AG10803 (cell line): ENCODE results near the gene ARHGAP26.
A peak's percentile ranks its signal among the peaks of the same experiment; 100 is the strongest.
"Not testable (repeated sequence)": the region's sequence is repeated elsewhere in the genome, so short reads cannot be mapped to it uniquely, and the experiment has no call there.

Source experiments
- DNase-seq: peaks from one replicate; pipeline ENCODE4 v3.0.0; 2010; ENCODE audit warnings: low read depth
- H3K4me3 ChIP-seq: 2 replicates; pipeline ENCODE4 v1.5.1; 2011; ENCODE audit warnings: mild to moderate bottlenecking, low read length, control low read depth
- TF ChIP-seq, protein P1 (sequence below): conservative IDR thresholded peaks from 2 replicates; pipeline ENCODE4 v1.5.1; 2011; ENCODE audit warnings: mild to moderate bottlenecking, low read length, control low read depth, inconsistent platforms

The ARHGAP26 gene

DNA sequence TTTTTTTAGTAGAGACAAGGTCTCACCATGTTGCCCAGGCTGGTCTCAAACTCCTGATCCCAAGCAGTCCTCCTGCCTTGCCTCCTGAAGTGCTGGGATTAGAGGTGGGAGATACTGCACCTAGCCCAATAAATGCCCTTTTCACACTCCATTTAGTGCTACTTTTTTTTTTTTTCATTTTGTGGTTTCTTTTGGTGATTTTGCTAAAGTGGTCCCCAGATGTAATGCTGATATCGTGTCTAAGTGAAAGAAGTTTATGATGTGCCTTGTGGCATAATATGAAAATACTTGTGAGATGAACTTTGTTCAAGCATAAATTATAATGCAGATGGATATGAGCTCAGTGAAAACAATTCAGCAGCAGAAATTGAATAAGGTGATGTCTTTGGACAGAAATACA, 227.4 kb downstream of the ARHGAP26 start:
- no peak overlapping the region for H3K4me3 ChIP-seq
- DNase-seq: no peak
- TF ChIP-seq, protein P1, sequence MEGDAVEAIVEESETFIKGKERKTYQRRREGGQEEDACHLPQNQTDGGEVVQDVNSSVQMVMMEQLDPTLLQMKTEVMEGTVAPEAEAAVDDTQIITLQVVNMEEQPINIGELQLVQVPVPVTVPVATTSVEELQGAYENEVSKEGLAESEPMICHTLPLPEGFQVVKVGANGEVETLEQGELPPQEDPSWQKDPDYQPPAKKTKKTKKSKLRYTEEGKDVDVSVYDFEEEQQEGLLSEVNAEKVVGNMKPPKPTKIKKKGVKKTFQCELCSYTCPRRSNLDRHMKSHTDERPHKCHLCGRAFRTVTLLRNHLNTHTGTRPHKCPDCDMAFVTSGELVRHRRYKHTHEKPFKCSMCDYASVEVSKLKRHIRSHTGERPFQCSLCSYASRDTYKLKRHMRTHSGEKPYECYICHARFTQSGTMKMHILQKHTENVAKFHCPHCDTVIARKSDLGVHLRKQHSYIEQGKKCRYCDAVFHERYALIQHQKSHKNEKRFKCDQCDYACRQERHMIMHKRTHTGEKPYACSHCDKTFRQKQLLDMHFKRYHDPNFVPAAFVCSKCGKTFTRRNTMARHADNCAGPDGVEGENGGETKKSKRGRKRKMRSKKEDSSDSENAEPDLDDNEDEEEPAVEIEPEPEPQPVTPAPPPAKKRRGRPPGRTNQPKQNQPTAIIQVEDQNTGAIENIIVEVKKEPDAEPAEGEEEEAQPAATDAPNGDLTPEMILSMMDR: no peak

DNA sequence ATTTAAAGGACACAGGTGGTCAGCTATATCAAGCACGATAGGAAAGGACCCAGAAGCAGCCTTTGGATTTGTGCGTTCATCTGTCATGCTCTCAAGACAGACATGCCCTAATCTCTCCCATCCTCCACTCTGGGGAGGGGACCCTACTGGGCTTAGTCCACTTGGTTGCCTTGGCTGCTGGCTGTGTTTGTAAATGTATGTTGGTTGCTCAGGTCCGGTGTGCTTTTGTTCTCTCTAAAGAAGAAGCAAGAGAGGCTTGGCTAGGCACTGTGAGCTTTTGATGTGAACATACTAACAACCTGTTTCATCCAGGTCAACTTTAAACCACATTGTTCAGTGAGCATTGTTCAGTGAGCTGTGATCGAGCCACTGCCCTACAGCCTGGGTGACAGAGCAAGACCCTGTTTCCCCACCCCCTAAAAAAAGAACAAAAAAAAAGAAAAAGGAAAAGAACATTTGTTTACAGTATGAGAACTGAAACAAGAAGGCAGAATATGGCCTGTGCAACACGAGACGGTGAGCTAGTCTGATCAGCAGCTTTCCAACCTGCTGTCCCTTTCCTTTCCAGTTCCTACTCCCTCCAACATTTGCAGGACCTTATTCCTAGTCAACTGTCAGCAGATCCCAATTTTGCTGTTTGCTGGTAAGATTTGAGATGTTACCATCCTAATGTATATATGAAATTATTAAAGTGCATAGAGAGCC, 228.3 kb downstream of the ARHGAP26 start:
- TF ChIP-seq, protein P1: no peak
- DNase-seq: no peak
- no peak overlapping the region for H3K4me3 ChIP-seq

DNA sequence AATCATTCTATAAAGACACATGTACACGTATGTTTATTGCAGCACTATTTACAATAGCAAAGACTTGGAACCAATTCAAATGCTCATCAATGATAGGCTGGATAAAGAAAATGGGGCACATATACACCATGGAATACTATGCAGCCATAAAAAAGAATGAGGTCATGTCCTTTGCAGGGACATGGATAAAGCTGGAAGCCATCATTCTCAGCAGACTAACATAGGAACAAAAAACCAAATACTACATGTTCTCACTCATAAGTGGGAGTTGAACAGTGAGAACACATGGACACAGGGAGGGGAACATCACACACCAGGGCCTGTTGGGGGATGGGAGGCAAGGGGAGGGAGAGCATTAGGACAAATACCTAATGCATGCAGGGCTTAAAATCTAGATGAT, 230.4 kb downstream of the ARHGAP26 start:
- DNase-seq, H3K4me3 ChIP-seq: not testable (repeated sequence)

DNA sequence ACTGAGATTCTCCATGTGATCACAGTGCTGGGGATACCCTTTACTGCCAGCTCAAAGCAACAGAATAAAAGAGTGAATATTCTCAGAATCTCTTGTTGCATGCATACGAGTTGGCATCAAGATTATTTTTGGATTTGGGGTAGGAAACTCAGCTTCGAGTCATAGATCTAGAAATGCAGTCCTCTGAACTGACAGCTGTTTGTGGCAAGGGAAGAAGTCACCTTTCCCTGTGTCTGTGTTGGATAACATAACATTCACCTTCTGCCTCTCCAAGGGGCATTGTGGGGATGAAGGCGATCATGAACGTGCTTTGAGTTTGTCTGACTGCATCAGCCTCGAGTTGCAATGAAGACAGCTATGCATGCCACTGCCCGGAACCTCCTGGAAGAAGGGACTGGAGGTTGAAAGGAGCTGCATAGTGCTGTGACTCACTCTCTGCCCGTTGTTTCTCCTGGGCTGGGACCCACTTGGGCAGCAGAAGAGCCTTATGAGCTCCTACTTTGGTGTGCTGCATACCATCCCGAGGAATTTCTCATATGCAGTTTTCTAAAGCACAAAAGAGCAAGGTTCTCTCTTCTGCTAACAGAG, 231.7 kb downstream of the ARHGAP26 start:
- TF ChIP-seq, protein P1: no peak
- DNase-seq: peak; percentile 74
- H3K4me3 ChIP-seq: no peak overlapping the region

DNA sequence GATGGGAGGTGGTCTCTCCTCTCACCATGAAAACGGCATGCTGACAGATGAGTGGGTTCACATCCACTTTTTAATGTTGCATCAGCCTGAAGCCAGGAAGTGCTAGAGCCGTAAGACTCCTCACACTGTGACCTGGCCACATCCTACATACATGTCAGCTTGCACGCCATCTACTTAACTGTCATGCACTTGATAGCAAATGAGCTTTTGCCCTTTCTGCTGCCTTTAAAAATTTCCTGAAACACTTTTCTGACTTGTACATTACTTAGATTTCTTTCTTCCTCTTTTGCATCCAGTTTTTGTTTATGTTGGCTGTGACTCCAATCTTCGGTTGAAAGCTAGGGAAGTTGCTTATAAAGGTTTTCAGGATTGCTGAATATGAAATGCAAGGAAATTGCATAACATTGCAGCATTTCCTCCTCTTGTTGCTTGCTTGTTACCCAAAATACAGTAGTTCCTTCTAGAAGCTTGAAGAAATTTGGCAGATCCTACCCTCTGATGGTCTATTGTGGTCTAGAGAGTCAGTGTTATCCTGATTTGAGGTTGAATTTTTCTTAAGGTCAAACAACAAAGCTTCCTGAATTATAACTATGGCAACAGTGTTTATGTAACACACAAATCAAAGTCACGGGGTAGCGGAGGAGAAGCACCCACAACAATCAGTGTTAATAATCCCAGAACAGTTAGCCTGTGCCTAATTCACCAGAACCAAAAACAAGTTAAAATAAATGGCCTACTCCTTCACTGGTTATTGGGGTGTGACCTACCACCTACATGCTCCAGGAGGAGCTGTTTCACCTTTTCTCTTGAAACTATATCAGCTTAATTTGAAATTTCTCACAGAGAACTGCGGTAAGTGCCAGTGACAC, 232.5 kb downstream of the ARHGAP26 start:
- no peak overlapping the region for H3K4me3 ChIP-seq
- peak; percentile 96 for DNase-seq
- TF ChIP-seq, protein P1: peak; percentile 64

DNA sequence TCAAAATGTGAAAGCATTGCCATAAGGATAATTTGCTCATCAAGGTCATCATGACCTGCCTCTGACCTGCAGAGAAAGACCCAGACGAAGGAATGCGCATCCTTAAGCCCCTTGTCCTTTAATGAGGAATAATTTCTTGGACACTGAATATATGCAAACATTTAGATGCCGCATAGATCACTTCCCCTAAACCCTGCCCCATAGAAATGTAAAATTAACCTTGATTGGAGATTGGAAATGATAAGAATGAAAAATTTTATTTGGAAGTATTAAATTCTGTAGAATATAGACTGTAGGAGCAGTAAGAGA, 233.1 kb downstream of the ARHGAP26 start:
- TF ChIP-seq, protein P1: no peak
- no peak overlapping the region for H3K4me3 ChIP-seq
- DNase-seq: no peak

DNA sequence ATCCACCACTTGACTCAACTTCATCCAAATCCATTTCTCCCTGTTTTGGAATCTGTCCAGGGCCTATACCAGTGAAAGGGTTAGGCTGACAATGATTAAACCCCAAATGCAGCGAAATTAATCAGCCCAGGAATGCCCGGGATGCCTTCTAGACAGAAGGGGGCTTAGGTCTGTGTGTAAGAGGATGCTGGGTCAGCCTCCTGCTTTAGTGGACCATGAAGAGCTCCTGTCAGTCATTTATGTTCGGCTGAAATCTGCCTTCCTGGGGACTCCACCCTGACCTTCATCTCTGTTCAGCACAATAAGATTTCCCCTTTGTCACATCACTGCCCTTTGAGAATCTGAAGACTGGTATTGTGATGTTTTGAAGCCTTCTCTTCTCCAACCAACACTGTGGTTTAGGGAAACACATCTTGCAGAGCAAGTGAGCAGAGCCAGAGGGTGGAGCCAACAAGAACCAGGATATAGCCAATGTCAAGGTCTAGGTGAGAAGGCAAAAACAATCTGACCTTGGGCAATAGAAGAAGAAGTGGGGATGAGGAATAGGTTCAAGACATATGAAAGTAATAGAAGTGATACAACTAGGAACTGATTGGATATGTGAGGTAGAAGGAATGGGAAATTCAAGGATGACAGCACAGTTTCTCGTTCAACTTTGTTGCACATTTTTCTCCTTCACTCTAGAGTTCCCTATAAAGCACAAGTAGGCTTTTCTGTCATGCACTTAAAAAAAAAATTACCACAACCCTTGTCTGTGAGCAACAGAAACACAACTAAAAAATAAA, 234.4 kb downstream of the ARHGAP26 start:
- no peak overlapping the region for H3K4me3 ChIP-seq
- TF ChIP-seq, protein P1: no peak
- no peak for DNase-seq
